Measurements from ENCODE around the gene LCP2.

DNA sequence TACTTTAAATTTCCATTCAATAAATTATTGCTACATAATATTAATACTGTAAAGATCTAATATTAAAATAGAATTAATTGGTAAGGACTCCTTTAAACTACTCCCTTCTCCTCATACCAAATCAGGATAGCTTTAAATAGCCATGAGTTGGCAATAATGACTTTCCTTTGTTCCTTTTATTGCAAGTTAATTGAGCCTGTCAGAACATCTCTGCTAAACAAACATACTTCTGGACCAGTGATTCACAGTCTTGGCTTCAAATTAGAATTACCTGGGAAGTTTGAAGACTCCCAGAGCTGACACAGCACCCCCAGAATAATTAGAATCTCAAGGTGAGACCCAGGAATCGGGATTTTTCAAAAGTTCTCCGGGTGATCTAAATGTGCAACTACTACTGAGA is 46.1 kb downstream of the LCP2 start:
- TF ChIP-seq, protein P1, sequence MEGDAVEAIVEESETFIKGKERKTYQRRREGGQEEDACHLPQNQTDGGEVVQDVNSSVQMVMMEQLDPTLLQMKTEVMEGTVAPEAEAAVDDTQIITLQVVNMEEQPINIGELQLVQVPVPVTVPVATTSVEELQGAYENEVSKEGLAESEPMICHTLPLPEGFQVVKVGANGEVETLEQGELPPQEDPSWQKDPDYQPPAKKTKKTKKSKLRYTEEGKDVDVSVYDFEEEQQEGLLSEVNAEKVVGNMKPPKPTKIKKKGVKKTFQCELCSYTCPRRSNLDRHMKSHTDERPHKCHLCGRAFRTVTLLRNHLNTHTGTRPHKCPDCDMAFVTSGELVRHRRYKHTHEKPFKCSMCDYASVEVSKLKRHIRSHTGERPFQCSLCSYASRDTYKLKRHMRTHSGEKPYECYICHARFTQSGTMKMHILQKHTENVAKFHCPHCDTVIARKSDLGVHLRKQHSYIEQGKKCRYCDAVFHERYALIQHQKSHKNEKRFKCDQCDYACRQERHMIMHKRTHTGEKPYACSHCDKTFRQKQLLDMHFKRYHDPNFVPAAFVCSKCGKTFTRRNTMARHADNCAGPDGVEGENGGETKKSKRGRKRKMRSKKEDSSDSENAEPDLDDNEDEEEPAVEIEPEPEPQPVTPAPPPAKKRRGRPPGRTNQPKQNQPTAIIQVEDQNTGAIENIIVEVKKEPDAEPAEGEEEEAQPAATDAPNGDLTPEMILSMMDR (IDR thresholded peaks at IDR 0.05; ENCODE audit: insufficient read depth, low read depth, low read length) = no peak
- TF ChIP-seq EZH2 (IDR thresholded peaks at IDR 0.05; ENCODE audit: insufficient read depth, low read length) = no peak
